GM12872 (cell line): ENCODE data around the gene ZC3H12C.
A peak's percentile ranks its signal among the peaks of the same experiment; 100 is the strongest.

ENCODE experiments used
- CTCF ChIP-seq: IDR thresholded peaks from 3 replicates; pipeline ENCODE4 v1.5.1; 2011; ENCODE audit warnings: low read depth, mild to moderate bottlenecking, low read length, moderate library complexity; ENCODE audit not compliant: insufficient read depth

The ZC3H12C gene

DNA sequence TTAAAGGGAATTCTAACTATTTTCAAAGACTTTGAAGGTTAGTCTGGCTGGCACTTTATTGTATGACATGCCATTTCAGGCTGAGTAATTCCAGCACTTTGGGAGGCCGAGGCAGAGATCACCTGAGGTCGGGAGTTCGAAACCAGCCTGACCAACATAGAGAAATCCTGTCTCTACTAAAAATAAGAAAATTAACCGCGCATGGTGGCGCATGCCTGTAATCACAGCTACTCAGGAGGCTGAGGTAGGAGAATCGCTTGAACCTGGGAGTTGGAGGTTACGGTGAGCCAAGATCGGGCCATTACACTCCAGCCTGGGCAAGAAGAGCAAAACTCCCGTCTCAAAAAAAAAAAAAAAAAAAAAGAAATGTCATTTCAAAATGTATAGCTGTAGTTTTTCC, 107.6 kb downstream of the ZC3H12C start:
- no peak for TF ChIP-seq CTCF

DNA sequence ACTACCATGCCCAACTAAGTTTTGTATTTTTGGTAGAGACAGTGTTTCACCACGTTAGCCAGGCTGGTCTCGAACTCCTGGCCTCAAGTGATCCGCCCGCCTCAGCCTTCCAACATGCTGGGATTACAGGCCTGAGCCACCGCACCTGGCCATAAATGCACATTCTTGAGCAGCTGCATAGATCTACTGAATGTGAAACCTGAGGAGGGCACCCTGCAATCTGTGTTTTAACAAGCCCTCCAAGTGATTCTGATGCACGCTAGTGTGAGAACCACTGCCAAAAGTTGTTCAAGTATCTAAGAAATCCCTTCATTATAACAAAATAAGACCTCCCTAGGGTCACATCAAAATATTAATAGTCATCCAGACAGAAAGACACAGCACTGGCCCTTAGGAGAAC, 113.9 kb downstream of the ZC3H12C start:
- TF ChIP-seq CTCF, result no peak

- 0 out of 3 replicates have a peak, but pooled peaks have one; percentile 5 for TF ChIP-seq CTCF
Measured at GRCh38 chr11:110208678-110209312, 115.6 kb downstream of the ZC3H12C start.

GRCh38 chr11:110217223-110217877, 124.2 kb downstream of the ZC3H12C start:
- no peak for TF ChIP-seq CTCF

DNA sequence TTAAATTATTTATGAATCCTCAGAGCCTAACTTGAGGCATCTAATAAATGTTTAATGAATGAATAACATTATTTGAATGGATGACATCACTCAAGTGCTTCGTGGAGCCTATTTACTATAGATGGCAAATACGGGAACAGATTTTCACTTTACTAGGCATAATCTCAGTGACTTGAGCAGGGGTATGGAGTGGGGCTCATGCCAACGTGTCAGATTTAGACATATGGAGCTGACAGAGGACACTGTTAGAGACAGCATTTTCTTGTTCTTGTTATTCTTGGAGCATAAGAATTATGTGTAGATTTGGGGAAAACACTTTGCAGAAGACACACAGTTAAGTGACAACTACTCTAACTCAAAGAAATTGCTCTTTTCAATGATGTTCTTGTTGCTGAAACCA, 124.7 kb downstream of the ZC3H12C start:
- no peak for TF ChIP-seq CTCF

DNA sequence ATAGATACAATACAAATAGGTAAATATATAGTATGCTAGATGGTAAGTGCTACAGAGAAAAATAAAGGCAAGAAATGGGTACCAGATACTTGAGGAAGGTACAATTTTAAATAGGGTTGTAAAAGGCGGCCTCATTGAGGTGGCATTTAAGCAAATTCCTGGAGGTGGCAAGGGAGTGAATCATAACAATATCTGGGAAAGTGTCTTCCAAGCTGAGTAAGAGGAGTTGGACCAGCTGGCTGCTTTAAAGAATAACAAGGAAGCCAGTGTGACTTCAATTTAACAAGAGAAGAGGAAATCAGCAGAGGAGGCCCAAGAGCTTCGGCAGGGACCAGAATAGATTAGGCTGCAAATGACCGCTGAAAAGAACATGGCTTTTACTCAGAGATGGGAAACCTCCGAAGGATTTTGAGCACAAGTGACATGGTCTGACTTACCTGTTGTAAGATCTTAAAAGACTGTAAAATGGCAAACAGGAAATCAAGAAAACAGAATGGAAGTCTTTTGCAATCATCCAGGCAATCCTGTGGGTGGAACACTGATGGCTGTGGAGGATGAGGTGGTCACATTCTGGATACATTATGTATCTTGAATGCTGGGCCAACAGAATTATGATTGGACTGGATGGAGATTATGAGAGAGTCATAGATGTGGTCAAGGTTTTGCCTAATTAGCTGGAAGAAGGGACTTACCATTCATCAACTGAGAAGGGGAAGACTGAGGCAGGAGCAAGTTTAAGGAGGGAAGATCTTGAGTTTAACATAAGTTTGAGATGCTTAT, 126.0 kb downstream of the ZC3H12C start:
- TF ChIP-seq CTCF, result no peak
